GM19468 (cell line): ENCODE results near the gene TSTD2.
"Not testable (repeated sequence)": the region's sequence is repeated elsewhere in the genome, so short reads cannot be mapped to it uniquely, and the experiment has no call there.

ENCODE experiments used
- ATAC-seq: cut with Tn5 transposase; IDR thresholded peaks from one replicate; pipeline ENCODE4 v1.9.1; 2021; ENCODE audit warnings: mild to moderate bottlenecking, moderate library complexity, moderate number of reproducible peaks; ENCODE audit not compliant: unreplicated experiment; ENCODE audit errors: extremely low read depth

TSTD2 gene

DNA sequence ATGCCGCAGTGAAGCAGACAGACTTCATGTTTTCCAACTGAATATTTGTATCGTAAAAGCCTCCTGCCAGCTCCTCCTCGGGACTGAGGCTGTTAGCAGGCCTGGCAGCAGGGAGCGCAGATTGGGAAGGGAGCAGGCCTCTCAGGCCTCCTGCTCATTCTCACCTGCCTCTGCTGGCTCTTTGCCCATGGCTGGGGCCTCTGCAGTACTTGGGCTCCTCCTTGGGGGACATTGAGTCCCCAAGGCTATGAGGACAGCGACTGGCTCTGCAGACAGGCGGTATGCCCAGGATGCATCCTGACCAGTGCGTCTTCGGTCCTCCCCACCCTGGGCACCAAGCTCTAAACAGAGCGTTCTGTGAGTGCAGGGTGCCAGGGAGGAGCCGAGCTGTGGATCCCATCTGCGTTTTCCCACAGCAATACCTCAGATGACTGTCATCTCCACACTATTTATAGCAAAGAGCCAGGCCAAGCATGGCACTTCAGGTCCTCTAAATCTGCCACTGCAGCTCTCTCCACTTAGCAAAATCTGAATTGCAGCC lies 38.7 kb downstream of the TSTD2 start:
- ATAC-seq = no peak

DNA sequence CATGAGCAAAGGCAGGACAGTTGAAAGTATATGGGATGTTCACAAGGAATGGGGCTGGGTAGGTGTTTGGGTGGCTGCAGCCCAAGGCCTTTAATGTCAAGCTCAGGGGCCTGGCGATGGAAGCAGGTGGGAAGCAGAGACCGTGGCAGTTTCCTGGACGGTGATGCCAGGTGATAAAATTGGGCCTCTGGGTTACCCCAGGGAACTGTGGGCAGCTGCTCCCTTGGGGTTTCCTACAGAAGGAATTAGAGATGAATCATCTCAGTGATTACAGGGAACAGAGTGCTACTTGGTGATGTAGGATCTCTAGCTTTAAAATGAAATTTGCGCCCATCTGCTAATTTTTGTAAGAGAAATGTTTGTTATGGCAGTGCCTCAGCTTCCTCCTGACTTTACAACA lies 39.2 kb downstream of the TSTD2 start:
- ATAC-seq = no peak

DNA sequence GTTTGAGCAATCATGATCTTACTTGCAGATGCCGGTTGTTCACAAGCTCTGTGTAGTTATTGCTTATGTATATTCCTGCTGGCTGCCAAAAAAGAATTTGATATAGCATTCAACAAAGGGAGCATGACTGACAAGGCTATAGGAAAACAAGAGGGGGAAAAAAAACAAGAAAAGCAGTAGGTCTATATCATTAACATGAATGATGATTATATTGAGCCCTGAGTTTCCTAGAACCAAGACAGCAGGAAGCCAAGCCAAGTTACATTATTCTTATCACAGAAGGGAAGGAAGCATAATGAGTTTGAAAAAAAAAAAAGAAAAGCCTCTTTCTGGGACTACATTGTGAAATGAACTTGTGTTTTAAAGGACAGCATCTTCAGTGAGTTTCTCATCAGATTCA lies 41.0 kb downstream of the TSTD2 start:
- ATAC-seq = no peak

- no peak for ATAC-seq
These were observed 41.6 kb downstream of the TSTD2 start for GRCh38 chr9:97591535-97591934.

- ATAC-seq = not testable (repeated sequence)
These were observed 46.3 kb downstream of the TSTD2 start for GRCh38 chr9:97586909-97587308.

DNA sequence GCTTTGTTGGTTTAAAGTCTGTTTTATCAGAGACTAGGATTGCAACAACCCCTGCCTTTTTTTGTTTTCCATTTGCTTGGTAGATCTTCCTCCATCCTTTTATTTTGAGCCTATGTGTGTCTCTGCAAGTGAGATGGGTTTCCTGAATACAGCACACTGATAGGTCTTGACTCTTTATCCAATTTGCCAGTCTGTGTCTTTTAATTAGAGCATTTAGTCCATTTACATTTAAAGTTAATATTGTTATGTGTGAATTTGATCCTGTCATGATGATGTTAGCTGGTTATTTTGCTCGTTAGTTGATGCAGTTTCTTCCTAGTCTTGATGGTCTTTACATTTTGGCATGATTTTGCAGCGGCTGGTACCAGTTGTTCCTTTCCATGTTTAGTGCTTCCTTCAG lies 48.4 kb downstream of the TSTD2 start:
- ATAC-seq = not testable (repeated sequence)

GRCh38 chr9:97581590-97581989 lies 51.6 kb downstream of the TSTD2 start:
- ATAC-seq = not testable (repeated sequence)

- ATAC-seq = no peak
These were observed 53.3 kb downstream of the TSTD2 start for GRCh38 chr9:97579914-97580313.

GRCh38 chr9:97578846-97579245 lies 54.3 kb downstream of the TSTD2 start:
- no peak for ATAC-seq

- no peak for ATAC-seq
These were observed 56.1 kb downstream of the TSTD2 start for GRCh38 chr9:97577051-97577450.

DNA sequence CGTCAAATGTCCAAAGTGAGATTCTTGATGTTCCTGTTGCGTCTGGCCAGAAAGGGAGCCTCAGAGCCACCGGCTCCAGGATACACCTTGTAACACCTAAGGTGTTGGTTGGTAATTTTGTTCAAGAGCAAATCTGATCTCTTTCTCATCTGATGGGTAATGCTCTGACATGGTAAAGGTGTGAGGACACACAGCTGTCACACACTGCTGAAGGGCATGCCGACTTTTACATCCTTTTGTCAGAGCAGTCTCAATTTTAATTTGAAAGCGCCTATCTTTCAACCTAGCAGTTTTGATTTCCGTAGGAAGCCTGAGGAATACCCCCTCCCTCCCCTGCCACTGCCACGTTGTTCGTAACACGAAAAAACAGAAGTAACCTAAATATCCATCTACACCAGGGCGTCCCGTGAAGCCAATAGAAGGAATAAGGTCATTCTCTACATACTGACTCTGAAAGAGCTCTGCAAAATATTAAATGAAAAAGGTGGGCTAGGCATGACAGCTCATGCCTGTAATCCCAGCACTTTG lies 57.4 kb downstream of the TSTD2 start:
- ATAC-seq = no peak

DNA sequence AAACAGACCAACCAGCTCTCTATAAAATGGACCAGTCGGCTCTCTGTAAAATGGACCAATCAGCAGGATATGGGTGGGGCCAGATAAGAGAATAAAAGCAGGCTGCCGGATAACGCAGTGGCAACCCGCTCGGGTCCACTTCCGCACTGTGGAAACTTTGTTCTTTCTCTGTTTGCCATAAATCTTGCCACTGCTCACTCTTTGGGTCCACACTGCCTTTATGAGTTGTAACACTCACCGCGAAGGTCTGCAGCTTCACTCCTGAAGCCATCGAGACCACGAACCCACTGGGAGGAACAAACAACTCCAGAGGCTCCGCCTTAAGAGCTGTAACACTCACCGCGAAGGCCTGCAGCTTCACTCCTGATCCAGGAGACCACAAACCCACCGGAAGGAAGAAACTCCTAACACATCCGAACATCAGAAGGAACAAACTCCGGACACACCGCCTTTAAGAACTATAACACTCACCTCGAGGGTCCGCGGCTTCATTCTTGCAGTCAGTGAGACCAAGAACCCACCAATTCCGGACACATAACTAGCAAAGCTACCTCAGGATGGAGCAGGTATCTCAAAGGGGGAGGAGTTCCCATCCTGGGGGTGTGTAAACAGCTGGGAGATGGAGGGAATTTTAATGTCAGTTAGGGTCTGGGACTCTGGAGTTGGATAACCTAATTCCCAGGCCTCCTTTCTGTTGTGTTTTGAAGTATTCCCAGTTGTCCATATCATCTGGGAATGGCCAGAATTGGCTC lies 58.1 kb downstream of the TSTD2 start:
- ATAC-seq = not testable (repeated sequence)

- not testable (repeated sequence) for ATAC-seq
These were observed 59.0 kb downstream of the TSTD2 start for GRCh38 chr9:97574101-97574571.

- ATAC-seq = no peak
These were observed 59.6 kb downstream of the TSTD2 start for GRCh38 chr9:97573482-97574073.

GRCh38 chr9:97572892-97573365 lies 60.2 kb downstream of the TSTD2 start:
- ATAC-seq = no peak

DNA sequence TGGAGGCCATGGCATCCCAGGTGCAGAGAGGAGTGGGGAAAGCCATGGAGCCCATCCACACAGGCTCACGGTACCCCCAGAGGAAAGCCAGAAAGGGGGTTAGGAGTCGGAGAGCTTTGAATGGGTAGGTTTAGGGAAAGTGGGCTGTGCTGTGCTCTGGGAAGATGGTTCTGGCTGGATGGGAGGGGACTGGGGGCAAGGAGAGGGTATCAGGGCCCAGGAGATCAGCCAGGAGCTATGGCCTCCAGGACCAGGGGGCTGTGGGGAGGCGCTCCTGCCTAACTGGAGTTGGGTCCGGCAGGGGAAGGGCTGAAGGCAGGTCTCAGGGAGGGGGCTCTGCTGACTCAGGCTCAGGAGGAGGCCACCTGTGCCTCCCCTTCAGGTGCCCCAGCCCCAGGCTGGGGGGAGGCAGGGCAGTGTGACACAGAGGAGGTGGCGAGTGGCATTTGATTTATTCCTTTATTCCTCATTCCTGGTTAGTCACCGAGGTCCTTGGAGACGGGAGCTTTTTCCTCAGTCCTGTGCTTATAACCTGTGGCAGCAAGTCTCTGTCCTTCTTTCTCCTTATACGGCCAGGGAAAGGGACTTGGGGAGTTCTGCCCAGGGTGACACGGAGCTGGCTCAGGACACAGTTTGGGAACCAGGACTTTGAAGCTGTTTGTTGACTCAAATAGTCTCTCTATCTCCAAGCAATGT lies 60.8 kb downstream of the TSTD2 start:
- no peak for ATAC-seq

- ATAC-seq = no peak
These were observed 61.5 kb downstream of the TSTD2 start for GRCh38 chr9:97571664-97572063.

GRCh38 chr9:97570899-97571298 lies 62.3 kb downstream of the TSTD2 start:
- no peak for ATAC-seq

DNA sequence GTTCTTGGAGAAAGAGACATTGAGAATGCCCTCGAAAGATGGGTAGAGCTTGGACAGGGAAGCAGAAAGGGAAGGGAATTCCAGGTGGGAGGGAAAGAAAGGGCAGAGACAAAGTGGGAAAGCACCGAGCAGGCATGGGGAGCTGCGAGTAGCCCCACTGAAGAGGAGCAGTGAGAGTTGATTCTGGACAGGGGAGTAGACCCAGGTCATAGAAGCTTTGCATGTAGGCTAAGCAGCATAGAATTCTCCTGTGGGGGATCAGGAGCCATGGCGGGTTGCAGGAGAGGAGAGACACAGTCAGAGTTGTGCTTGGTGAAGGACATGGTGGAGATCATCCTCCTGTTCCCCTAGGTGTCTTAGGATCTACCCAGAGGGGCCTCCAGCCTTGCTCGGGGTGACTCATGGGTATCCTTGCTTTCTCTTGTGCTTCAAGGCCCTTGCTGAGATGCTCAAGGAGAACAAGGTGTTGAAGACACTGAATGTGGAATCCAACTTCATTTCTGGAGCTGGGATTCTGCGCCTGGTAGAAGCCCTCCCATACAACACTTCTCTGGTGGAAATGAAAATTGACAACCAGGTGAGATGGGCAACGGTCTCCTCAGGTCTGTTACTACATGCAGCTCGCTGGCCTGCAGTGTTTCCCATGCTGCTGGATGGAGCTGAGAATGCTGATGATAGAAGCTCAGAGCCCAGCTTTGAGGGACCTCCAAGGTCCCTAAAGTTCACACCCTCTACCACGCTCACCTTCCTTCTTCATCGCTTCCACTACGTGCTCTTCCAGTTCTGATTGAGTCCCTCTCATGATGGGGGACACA lies 64.5 kb downstream of the TSTD2 start:
- ATAC-seq = no peak

DNA sequence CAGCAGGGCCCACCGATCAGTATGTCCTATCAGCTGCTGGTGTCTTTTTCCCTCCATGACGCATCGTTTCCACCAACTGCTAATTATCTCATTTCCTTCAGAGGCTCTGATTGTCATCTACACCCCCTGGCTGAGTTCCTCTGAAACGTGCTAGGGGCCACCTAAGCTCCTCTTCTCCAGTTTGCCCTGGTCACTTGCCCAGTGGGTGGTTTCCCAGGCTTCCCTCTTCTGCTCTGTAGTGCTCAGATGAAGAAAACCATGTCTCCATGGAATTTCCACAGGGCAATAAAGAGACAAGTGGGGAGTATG lies 65.3 kb downstream of the TSTD2 start:
- ATAC-seq = no peak
